ENCODE measurements around the gene ATP4B. TPM values are rescaled to one million over a fixed set of nuclear protein-coding genes. Genes with fewer than 3 reads are reported as not detected.

ATP4B gene
- total and polyA plus RNA-seq, 2 donors (not counting 1 experiment from before 2014, with no cell fraction given) = not detected

DNA sequence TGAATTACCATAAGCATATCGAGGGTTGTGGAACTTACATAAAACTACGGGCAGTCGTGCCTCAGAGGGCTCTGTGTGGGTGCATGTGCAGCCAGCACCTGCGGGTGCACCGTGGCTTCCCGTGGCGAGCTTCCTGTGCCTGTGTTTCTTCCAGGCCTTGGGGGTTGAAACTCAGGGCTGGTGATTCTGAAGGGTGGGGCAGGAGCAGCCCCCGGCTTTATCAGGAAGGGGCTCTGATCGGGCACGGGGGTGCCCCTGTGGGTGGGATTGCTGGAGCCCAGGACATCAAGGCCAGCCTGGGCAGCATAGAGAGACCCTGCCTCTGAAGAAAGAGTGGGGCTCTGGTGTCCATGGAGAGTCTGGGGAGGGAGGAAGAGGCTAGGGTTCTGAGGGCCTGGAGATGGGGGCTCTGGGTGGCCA is 11.1 kb downstream of the ATP4B start:
- Histone ChIP-seq H3K27me3 (ENCODE audit: control insufficient read depth, insufficient read depth, low read length) (no peaks in the 10 kb centered on the region), H3K9ac (ENCODE audit: insufficient read depth, low read length) (no peak overlapping the region), H3K4me2 (ENCODE audit: extremely low read depth, insufficient read depth, low read length) (no peak overlapping the region), H3K36me3 (ENCODE audit: control insufficient read depth, insufficient read depth, low read length) (no peaks in the 10 kb centered on the region), H3K4me1 (ENCODE audit: control insufficient read depth, extremely low read depth, insufficient read depth, low read length) (no peaks in the 10 kb centered on the region), H3K79me2 (ENCODE audit: control insufficient read depth, insufficient read depth, low read length) (no peaks in the 10 kb centered on the region), H4K20me1 (ENCODE audit: control insufficient read depth, extremely low read depth, insufficient read depth, low read length) (no peaks in the 10 kb centered on the region), H3K9me3 (ENCODE audit: control insufficient read depth, insufficient read depth, low read depth, low read length) (no peaks in the 10 kb centered on the region), H3K27ac (ENCODE audit: insufficient read depth, low read length) (no peak overlapping the region), H3K4me3 (replicated peaks in 1 of 4; ENCODE audit: control extremely low read depth in 1 of 4, insufficient read depth in 1 of 4, low read depth in 3 of 4, low read length in 4 of 4) (no peak overlapping the region), H2AFZ (ENCODE audit: low read length) (no peak overlapping the region)
- no peak for DNase-seq (ENCODE audit: low read depth in 2 of 2)
- TF ChIP-seq, protein P1, sequence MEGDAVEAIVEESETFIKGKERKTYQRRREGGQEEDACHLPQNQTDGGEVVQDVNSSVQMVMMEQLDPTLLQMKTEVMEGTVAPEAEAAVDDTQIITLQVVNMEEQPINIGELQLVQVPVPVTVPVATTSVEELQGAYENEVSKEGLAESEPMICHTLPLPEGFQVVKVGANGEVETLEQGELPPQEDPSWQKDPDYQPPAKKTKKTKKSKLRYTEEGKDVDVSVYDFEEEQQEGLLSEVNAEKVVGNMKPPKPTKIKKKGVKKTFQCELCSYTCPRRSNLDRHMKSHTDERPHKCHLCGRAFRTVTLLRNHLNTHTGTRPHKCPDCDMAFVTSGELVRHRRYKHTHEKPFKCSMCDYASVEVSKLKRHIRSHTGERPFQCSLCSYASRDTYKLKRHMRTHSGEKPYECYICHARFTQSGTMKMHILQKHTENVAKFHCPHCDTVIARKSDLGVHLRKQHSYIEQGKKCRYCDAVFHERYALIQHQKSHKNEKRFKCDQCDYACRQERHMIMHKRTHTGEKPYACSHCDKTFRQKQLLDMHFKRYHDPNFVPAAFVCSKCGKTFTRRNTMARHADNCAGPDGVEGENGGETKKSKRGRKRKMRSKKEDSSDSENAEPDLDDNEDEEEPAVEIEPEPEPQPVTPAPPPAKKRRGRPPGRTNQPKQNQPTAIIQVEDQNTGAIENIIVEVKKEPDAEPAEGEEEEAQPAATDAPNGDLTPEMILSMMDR (conservative IDR thresholded peaks at IDR 0.05 in 1 of 2, IDR thresholded peaks at IDR 0.05 in 1 of 2; ENCODE audit: low read depth in 1 of 2, low read length in 2 of 2) = no peak
- no peak for TF ChIP-seq EZH2 (IDR thresholded peaks at IDR 0.05; ENCODE audit: low read length, missing control alignments)

DNA sequence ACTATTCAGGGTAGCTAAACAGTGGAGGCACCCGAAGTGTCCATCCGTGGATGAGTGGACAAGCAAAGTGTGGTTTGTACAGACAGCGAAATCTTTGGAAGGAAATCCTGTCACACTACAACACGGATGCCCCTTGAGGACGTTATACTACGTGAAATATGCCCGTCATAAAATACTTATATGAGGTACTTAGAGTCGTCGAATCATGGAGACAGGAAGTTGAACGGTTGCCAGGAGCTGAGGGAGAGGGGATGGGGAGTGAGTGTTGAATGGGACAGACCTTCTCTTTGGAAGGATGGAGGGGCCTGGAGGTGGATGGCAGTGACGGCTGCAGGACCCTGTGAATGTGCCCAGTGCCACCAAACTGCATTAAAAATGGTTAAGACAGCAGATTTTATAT is 11.6 kb downstream of the ATP4B start:
- Histone ChIP-seq H3K4me3 (replicated peaks in 1 of 4; ENCODE audit: control extremely low read depth in 1 of 4, insufficient read depth in 1 of 4, low read depth in 3 of 4, low read length in 4 of 4) (no peak overlapping the region), H3K79me2 (ENCODE audit: control insufficient read depth, insufficient read depth, low read length) (no peaks in the 10 kb centered on the region), H3K36me3 (ENCODE audit: control insufficient read depth, insufficient read depth, low read length) (peaks cover 2% of the 10 kb centered on the region), H2AFZ (ENCODE audit: low read length) (no peak overlapping the region), H4K20me1 (ENCODE audit: control insufficient read depth, extremely low read depth, insufficient read depth, low read length) (no peaks in the 10 kb centered on the region), H3K9ac (ENCODE audit: insufficient read depth, low read length) (no peak overlapping the region), H3K4me1 (ENCODE audit: control insufficient read depth, extremely low read depth, insufficient read depth, low read length) (no peaks in the 10 kb centered on the region), H3K9me3 (ENCODE audit: control insufficient read depth, insufficient read depth, low read depth, low read length) (no peaks in the 10 kb centered on the region), H3K4me2 (ENCODE audit: extremely low read depth, insufficient read depth, low read length) (no peak overlapping the region), H3K27ac (ENCODE audit: insufficient read depth, low read length) (no peak overlapping the region), H3K27me3 (ENCODE audit: control insufficient read depth, insufficient read depth, low read length) (no peaks in the 10 kb centered on the region)
- DNase-seq (ENCODE audit: low read depth in 2 of 2) = no peak
- TF ChIP-seq EZH2 (IDR thresholded peaks at IDR 0.05; ENCODE audit: low read length, missing control alignments) = no peak
- TF ChIP-seq, protein P1 (conservative IDR thresholded peaks at IDR 0.05 in 1 of 2, IDR thresholded peaks at IDR 0.05 in 1 of 2; ENCODE audit: low read depth in 1 of 2, low read length in 2 of 2) = no peak

DNA sequence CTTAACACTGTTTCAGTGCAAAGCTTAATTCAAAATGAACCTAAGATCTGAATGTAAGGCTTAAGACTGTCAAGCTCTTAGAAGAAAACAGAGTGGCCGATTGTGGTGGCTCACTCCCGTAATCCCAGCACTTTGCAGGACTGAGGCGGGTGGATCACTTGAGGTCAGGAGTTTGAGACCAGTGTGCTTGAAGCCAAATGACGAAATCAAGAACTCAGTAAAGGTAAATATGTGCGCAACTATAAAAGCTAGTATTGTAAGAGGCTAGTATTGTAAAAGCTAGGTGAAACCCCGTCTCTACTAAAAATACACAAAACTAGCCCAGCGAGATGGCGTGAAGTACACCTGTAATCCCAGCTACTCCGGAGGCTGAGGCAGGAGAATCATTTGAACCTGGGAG is 12.7 kb downstream of the ATP4B start:
- Histone ChIP-seq H3K4me1 (ENCODE audit: control insufficient read depth, extremely low read depth, insufficient read depth, low read length) (no peaks in the 10 kb centered on the region), H2AFZ (ENCODE audit: low read length) (no peak overlapping the region), H3K79me2 (ENCODE audit: control insufficient read depth, insufficient read depth, low read length) (no peaks in the 10 kb centered on the region), H3K36me3 (ENCODE audit: control insufficient read depth, insufficient read depth, low read length) (peaks cover 2% of the 10 kb centered on the region), H3K27me3 (ENCODE audit: control insufficient read depth, insufficient read depth, low read length) (no peaks in the 10 kb centered on the region), H3K4me3 (replicated peaks in 1 of 4; ENCODE audit: control extremely low read depth in 1 of 4, insufficient read depth in 1 of 4, low read depth in 3 of 4, low read length in 4 of 4) (no peak overlapping the region), H4K20me1 (ENCODE audit: control insufficient read depth, extremely low read depth, insufficient read depth, low read length) (no peaks in the 10 kb centered on the region), H3K9ac (ENCODE audit: insufficient read depth, low read length) (no peak overlapping the region), H3K27ac (ENCODE audit: insufficient read depth, low read length) (no peak overlapping the region), H3K9me3 (ENCODE audit: control insufficient read depth, insufficient read depth, low read depth, low read length) (no peaks in the 10 kb centered on the region), H3K4me2 (ENCODE audit: extremely low read depth, insufficient read depth, low read length) (no peak overlapping the region)
- no peak for DNase-seq (ENCODE audit: low read depth in 2 of 2)
- no peak for TF ChIP-seq EZH2 (IDR thresholded peaks at IDR 0.05; ENCODE audit: low read length, missing control alignments)
- TF ChIP-seq, protein P1 (conservative IDR thresholded peaks at IDR 0.05 in 1 of 2, IDR thresholded peaks at IDR 0.05 in 1 of 2; ENCODE audit: low read depth in 1 of 2, low read length in 2 of 2) = no peak
